B cell (primary cell): ENCODE results near the gene CTPS2. TPM values are rescaled to one million over a fixed set of nuclear protein-coding genes. Genes with fewer than 3 reads are reported as not detected.
A peak's percentile ranks its signal among the peaks of the same experiment; 100 is the strongest.

Experiments
- ATAC-seq: fragments of 200-7000 bp; cut with Tn5 transposase; one replicate; pipeline ENCODE4 v1.10.0; 2021; ENCODE audit warnings: low read depth, mild to moderate bottlenecking, moderate number of reproducible peaks, moderate library complexity
- CTCF ChIA-PET: fragments of 350-600 bp; sonication (Branson Sonifier 250); formaldehyde crosslinking; loops from one replicate; lab custom pipeline; 2021; ENCODE audit warnings: antibody characterized with exemption, inconsistent platforms; lab: Charles Lee
- POLR2A ChIA-PET: fragments of 350-600 bp; sonication (Branson Sonifier 250); formaldehyde crosslinking; loops from one replicate; lab custom pipeline; 2021; ENCODE audit warnings: antibody characterized with exemption; lab: Charles Lee
- DNase-seq: peaks from one replicate; pipeline ENCODE4 v3.0.0; 2013
- H2AFZ ChIP-seq: 2 replicates; pipeline ENCODE4 v1.6.1; 2012; ENCODE audit warnings: mild to moderate bottlenecking, low read depth, low read length; ENCODE audit not compliant: insufficient read depth, poor library complexity, severe bottlenecking
- H3K27ac ChIP-seq, 2 donors: 1 replicate in 1 of 2; 2 replicates in 1 of 2; pipeline ENCODE4 v1.5.1; 2012 to 2013; ENCODE audit warnings: low read length in 2 of 2, mild to moderate bottlenecking in 2 of 2, moderate library complexity in 1 of 2
- H3K27me3 ChIP-seq, 4 experiments: fragments of 200-600 bp in 1 of 4; sonication (generic) in 1 of 4; replicated peaks in 1 of 4; 1 replicate in 2 of 4; 2 replicates in 2 of 4; pipeline versions ENCODE4 v1.6.1 to v1.7.0; 2013 to 2016; ENCODE audit warnings: low read length in 3 of 4, mild to moderate bottlenecking in 2 of 4, mixed read lengths in 1 of 4, moderate library complexity in 1 of 4; ENCODE audit not compliant: insufficient read depth in 4 of 4, control insufficient read depth in 3 of 4; ENCODE audit errors: control extremely low read depth in 1 of 4
- H3K36me3 ChIP-seq, 2 experiments: replicated peaks in 1 of 2; 1 replicate in 1 of 2; 2 replicates in 1 of 2; pipeline versions ENCODE4 v1.6.1 to v1.7.1; 2013; ENCODE audit warnings: low read length in 1 of 2; ENCODE audit not compliant: insufficient read depth in 2 of 2, control insufficient read depth in 1 of 2; ENCODE audit errors: control extremely low read depth in 1 of 2, extremely low read depth in 1 of 2
- H3K4me1 ChIP-seq, 2 donors: fragments of 200-600 bp in 1 of 2; sonication (generic) in 1 of 2; 1 replicate in 1 of 2; 2 replicates in 1 of 2; pipeline versions ENCODE4 v1.5.1 to v1.6.1; 2013 to 2017; ENCODE audit warnings: low read length in 2 of 2; ENCODE audit not compliant: control insufficient read depth in 2 of 2, insufficient read depth in 2 of 2
- H3K4me2 ChIP-seq: replicated peaks from 2 replicates; pipeline ENCODE3; 2012; ENCODE audit warnings: mild to moderate bottlenecking, low read depth, low read length; ENCODE audit not compliant: poor library complexity, severe bottlenecking
- H3K4me3 ChIP-seq, 5 experiments: fragments of 200-600 bp in 1 of 5; sonication (generic) in 1 of 5; 1 replicate in 3 of 5; 2 replicates in 2 of 5; pipeline versions ENCODE4 v1.5.1 to v1.7.0; 2011 to 2016; ENCODE audit warnings: low read length in 4 of 5, mild to moderate bottlenecking in 4 of 5, low read depth in 2 of 5, control low read depth in 1 of 5, moderate library complexity in 1 of 5; ENCODE audit not compliant: insufficient read depth in 1 of 5; ENCODE audit errors: control extremely low read depth in 1 of 5, extremely low read depth in 1 of 5
- H3K79me2 ChIP-seq: fragments of 200-600 bp; sonication (generic); one replicate; pipeline ENCODE4 v1.6.0; 2016; ENCODE audit warnings: low read length; ENCODE audit not compliant: control insufficient read depth, insufficient read depth
- H3K9ac ChIP-seq: fragments of 200-600 bp; sonication (generic); 2 replicates; pipeline ENCODE4 v1.6.1; 2017; ENCODE audit warnings: mild to moderate bottlenecking, low read length, moderate library complexity
- H3K9me3 ChIP-seq, 3 donors: one replicate each; pipeline versions ENCODE4 v1.6.1 to v1.7.1; 2013; ENCODE audit warnings: low read length in 2 of 3; ENCODE audit not compliant: control insufficient read depth in 2 of 3, insufficient read depth in 1 of 3; ENCODE audit errors: control extremely low read depth in 1 of 3
- H4K20me1 ChIP-seq: 2 replicates; pipeline ENCODE4 v1.6.0; 2012; ENCODE audit warnings: mild to moderate bottlenecking, low read length; ENCODE audit not compliant: insufficient read depth, control insufficient read depth, poor library complexity, severe bottlenecking
- H3K27ac Mint-ChIP-seq: one replicate; pipeline ENCODE4 v1.8.0; 2021; ENCODE audit warnings: mixed read lengths
- H3K27me3 Mint-ChIP-seq: one replicate; pipeline ENCODE4 v1.8.0; 2021; ENCODE audit warnings: mixed read lengths
- H3K4me1 Mint-ChIP-seq: one replicate; pipeline ENCODE4 v1.8.0; 2021; ENCODE audit warnings: mixed read lengths
- H3K4me3 Mint-ChIP-seq: one replicate; pipeline ENCODE4 v1.8.0; 2021; ENCODE audit warnings: mixed read lengths
- H3K9me3 Mint-ChIP-seq: one replicate; pipeline ENCODE4 v1.8.0; 2022; ENCODE audit warnings: mixed read lengths; ENCODE audit not compliant: insufficient read depth
- CTCF ChIP-seq: fragments of 200-600 bp; IDR thresholded peaks from one replicate; pipeline ENCODE4 v1.8.0; 2022; ENCODE audit warnings: antibody characterized with exemption, mild to moderate bottlenecking
- EZH2 ChIP-seq: IDR thresholded peaks from 2 replicates; pipeline ENCODE4 v1.6.1; 2012; ENCODE audit warnings: borderline replicate concordance, low read depth, mild to moderate bottlenecking, moderate library complexity, low read length; ENCODE audit not compliant: insufficient read depth, poor library complexity, severe bottlenecking
- WGBS: methylation state at CpG from one replicate; pipeline ENCODE4 v1.1.5; 2013; ENCODE audit warnings: missing lambda C conversion rate; ENCODE audit not compliant: insufficient coverage; 5-methylcytosine and 5-hydroxymethylcytosine counted together
- intact Hi-C: fragments of 100-400 bp; cut with micrococcal nuclease; formaldehyde crosslinking; loops from one replicate; pipeline ENCODE4 v1.10.0; 2022
- polyA plus RNA-seq: library from polyadenylated mRNA; depleted of rRNA; stranded (reverse); fragments of >200 nt; gene quantifications from 2 replicates; pipeline ENCODE4 v1.2.3, GENCODE V29; 2012
- total RNA-seq, 2 donors: library from RNA; stranded (reverse); fragments of 120-200 nt in 1 of 2; gene quantifications; 1 replicate in 1 of 2; 2 replicates in 1 of 2; pipeline versions ENCODE4 v1.2.3 to v1.2.4, GENCODE V29; 2013 to 2022

CTPS2 gene
- total and polyA plus RNA-seq, 2 donors (not counting 1 experiment from before 2014, with no cell fraction given): 2.5 to 11.7 TPM

- Histone ChIP-seq H2AFZ (no peak overlapping the region), H3K4me1 (no peaks in the 10 kb centered on the region), H3K27me3 (no peaks in the 10 kb centered on the region), H3K4me3 (no peak overlapping the region), H4K20me1 (no peaks in the 10 kb centered on the region), H3K36me3 (peaks cover 0 to 2% of the 10 kb centered on the region in 2 experiments), H3K4me2 (no peak overlapping the region), H3K27ac (no peak overlapping the region), H3K79me2 (no peaks in the 10 kb centered on the region), H3K9ac (no peak overlapping the region), H3K9me3 (no peaks in the 10 kb centered on the region)
- POLR2A ChIA-PET: interaction anchor here (0.7 kb wide), 1 partner anchor 1022 kb away, joined by 6 read pairs; no protein-coding TSS in a partner anchor
- no peak overlapping the region for H3K27ac Mint-ChIP-seq
- DNase-seq: no peak
- no peaks in the 10 kb centered on the region for H3K9me3 Mint-ChIP-seq
- TF ChIP-seq CTCF (no peak), EZH2 (no peak)
- no peaks in the 10 kb centered on the region for H3K27me3 Mint-ChIP-seq
- H3K4me3 Mint-ChIP-seq: no peak overlapping the region
- intact Hi-C loops: loop anchor here (10.0 kb wide), 2 partner anchors 1012 to 1202 kb away; partner anchors contain the start of gene PIR
- no peaks in the 10 kb centered on the region for H3K4me1 Mint-ChIP-seq
- 93% methylated on average over 3 of the region's 3 CpGs for WGBS
- CTCF ChIA-PET: interaction anchor here (1.2 to 1.9 kb wide), 4 partner anchors 8 to 1348 kb away, joined by 3 to 10 read pairs (median 4); partner anchors contain the start of gene BMX
- ATAC-seq: no peak
These were observed 15.5 kb downstream of the CTPS2 start for GRCh38 chrX:16696956-16697355.

- intact Hi-C loops: loop anchor here (10.0 kb wide), 2 partner anchors 1010 to 1200 kb away; partner anchors contain the start of gene PIR
- Histone ChIP-seq H3K4me1 (no peaks in the 10 kb centered on the region), H4K20me1 (no peaks in the 10 kb centered on the region), H3K27ac (no peak overlapping the region), H3K4me2 (no peak overlapping the region), H3K9ac (no peak overlapping the region), H3K79me2 (no peaks in the 10 kb centered on the region), H3K36me3 (peaks cover 0 to 2% of the 10 kb centered on the region in 2 experiments), H2AFZ (no peak overlapping the region), H3K9me3 (no peaks in the 10 kb centered on the region), H3K4me3 (no peak overlapping the region), H3K27me3 (no peaks in the 10 kb centered on the region)
- ChIA-PET CTCF (interaction anchor here (1.3 kb wide), 1 partner anchor 351 kb away, joined by 5 read pairs; no protein-coding TSS in a partner anchor), POLR2A (no interaction called here)
- Mint-ChIP-seq H3K27me3 (no peaks in the 10 kb centered on the region), H3K4me1 (no peaks in the 10 kb centered on the region), H3K9me3 (no peaks in the 10 kb centered on the region), H3K4me3 (no peak overlapping the region), H3K27ac (no peak overlapping the region)
- WGBS: no CpG with 5 or more reads among the region's 10 CpGs
- DNase-seq (peak; percentile 63), ATAC-seq (peak; percentile 73)
- TF ChIP-seq CTCF: peak; percentile 77
- TF ChIP-seq EZH2: no peak
These were observed 17.3 kb downstream of the CTPS2 start for GRCh38 chrX:16695079-16695676.
